ENCODE results near the gene CANX.

GRCh38 chr5:179766726-179767455 lies 68.1 kb downstream of the CANX start:
- TF ChIP-seq CTCF (IDR thresholded peaks at IDR 0.05; ENCODE audit: low read length): no peak
- no peak for TF ChIP-seq EZH2 (optimal IDR thresholded peaks at IDR 0.05; ENCODE audit: low read depth, low read length)
- no peak for TF ChIP-seq EZH2phosphoT487 (IDR thresholded peaks at IDR 0.05; ENCODE audit: low read length)
